ENCODE data around the gene SPPL2A.

- TF ChIP-seq, protein P1, sequence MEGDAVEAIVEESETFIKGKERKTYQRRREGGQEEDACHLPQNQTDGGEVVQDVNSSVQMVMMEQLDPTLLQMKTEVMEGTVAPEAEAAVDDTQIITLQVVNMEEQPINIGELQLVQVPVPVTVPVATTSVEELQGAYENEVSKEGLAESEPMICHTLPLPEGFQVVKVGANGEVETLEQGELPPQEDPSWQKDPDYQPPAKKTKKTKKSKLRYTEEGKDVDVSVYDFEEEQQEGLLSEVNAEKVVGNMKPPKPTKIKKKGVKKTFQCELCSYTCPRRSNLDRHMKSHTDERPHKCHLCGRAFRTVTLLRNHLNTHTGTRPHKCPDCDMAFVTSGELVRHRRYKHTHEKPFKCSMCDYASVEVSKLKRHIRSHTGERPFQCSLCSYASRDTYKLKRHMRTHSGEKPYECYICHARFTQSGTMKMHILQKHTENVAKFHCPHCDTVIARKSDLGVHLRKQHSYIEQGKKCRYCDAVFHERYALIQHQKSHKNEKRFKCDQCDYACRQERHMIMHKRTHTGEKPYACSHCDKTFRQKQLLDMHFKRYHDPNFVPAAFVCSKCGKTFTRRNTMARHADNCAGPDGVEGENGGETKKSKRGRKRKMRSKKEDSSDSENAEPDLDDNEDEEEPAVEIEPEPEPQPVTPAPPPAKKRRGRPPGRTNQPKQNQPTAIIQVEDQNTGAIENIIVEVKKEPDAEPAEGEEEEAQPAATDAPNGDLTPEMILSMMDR (IDR thresholded peaks at IDR 0.05; ENCODE audit: extremely low read depth in 1 of 2, insufficient read depth in 1 of 2, low read depth in 1 of 2, low read length in 2 of 2): no peak
- no peak for TF ChIP-seq EZH2 (IDR thresholded peaks at IDR 0.05; ENCODE audit: borderline replicate concordance, low read depth, low read length, severe bottlenecking)
These were observed 21.4 kb upstream of the SPPL2A start for GRCh38 chr15:50786871-50787270.

Data from endothelial cell of umbilical vein (primary cell).